Brain microvascular endothelial cell (primary cell): Measurements from ENCODE around the gene CDH10.

Experiments
- DNase-seq: peaks from one replicate; pipeline ENCODE4 v3.0.0-alpha.2; 2020
- H3K27ac ChIP-seq: fragments of 250-450 bp; sonication (Bioruptor Pico); 2 replicates; pipeline ENCODE4 v1.5.1; 2020; ENCODE audit warnings: mild to moderate bottlenecking, moderate library complexity
- H3K27me3 ChIP-seq: fragments of 250-450 bp; sonication (Bioruptor Pico); replicated peaks from 2 replicates; pipeline ENCODE4 v1.5.1; 2020; ENCODE audit warnings: mild to moderate bottlenecking
- H3K36me3 ChIP-seq: fragments of 250-450 bp; sonication (Bioruptor Pico); replicated peaks from 2 replicates; pipeline ENCODE4 v1.5.1; 2020; ENCODE audit warnings: mild to moderate bottlenecking
- H3K4me3 ChIP-seq: 2 replicates; pipeline ENCODE4 v1.5.1; 2011; ENCODE audit warnings: low read depth, mild to moderate bottlenecking, control low read depth, low read length, moderate library complexity
- in situ Hi-C: cut with HindIII; loops from 2 replicates; pipeline ENCODE4 v1.10.0; 2017; ENCODE audit warnings: low sequenced_read_pairs, low pct_ligation_motif_present
- TF ChIP-seq, protein P1 (sequence below): IDR thresholded peaks from 2 replicates; pipeline ENCODE4 v1.5.1; 2011; ENCODE audit warnings: low read depth, mild to moderate bottlenecking, moderate library complexity, low read length, control low read depth, inconsistent platforms; ENCODE audit errors: missing control alignments

The CDH10 gene

GRCh38 chr5:24487368-24488229 lies 157.2 kb downstream of the CDH10 start:
- Histone ChIP-seq H3K27me3 (no peaks in the 10 kb centered on the region), H3K36me3 (no peaks in the 10 kb centered on the region), H3K27ac (no peak overlapping the region), H3K4me3 (no peak overlapping the region)
- TF ChIP-seq, protein P1, sequence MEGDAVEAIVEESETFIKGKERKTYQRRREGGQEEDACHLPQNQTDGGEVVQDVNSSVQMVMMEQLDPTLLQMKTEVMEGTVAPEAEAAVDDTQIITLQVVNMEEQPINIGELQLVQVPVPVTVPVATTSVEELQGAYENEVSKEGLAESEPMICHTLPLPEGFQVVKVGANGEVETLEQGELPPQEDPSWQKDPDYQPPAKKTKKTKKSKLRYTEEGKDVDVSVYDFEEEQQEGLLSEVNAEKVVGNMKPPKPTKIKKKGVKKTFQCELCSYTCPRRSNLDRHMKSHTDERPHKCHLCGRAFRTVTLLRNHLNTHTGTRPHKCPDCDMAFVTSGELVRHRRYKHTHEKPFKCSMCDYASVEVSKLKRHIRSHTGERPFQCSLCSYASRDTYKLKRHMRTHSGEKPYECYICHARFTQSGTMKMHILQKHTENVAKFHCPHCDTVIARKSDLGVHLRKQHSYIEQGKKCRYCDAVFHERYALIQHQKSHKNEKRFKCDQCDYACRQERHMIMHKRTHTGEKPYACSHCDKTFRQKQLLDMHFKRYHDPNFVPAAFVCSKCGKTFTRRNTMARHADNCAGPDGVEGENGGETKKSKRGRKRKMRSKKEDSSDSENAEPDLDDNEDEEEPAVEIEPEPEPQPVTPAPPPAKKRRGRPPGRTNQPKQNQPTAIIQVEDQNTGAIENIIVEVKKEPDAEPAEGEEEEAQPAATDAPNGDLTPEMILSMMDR, result no peak
- in situ Hi-C loops, result no loop called here
- no peak for DNase-seq

GRCh38 chr5:24480952-24481351 lies 163.8 kb downstream of the CDH10 start:
- Histone ChIP-seq H3K4me3 (no peak overlapping the region), H3K27ac (no peak overlapping the region), H3K27me3 (no peaks in the 10 kb centered on the region), H3K36me3 (no peaks in the 10 kb centered on the region)
- in situ Hi-C loops, result no loop called here
- DNase-seq, result no peak
- TF ChIP-seq, protein P1, result no peak

DNA sequence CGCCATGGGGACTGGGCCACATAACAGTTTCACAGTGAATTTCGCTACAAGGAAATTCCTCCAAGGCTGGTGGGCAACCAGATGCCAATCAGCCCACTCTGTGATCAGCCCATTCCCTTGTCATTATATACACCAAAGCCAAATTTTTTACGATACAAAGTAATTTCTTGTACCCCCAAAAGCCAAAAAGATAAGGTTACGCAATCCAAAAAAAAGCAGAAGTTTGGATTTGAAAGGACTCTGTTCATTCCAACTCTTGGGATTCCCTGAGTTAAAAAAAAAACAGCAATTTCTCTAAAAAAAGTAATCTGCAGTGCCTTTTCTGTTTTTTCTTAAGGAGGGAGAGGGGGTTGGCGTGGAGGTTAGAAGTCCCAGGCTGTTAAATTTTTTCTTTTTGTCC lies 166.8 kb downstream of the CDH10 start:
- H3K27me3 ChIP-seq, result no peaks in the 10 kb centered on the region
- DNase-seq, result no peak
- no peak overlapping the region for H3K27ac ChIP-seq
- no peak overlapping the region for H3K4me3 ChIP-seq
- H3K36me3 ChIP-seq, result no peaks in the 10 kb centered on the region
- in situ Hi-C loops, result no loop called here
- TF ChIP-seq, protein P1, result no peak

DNA sequence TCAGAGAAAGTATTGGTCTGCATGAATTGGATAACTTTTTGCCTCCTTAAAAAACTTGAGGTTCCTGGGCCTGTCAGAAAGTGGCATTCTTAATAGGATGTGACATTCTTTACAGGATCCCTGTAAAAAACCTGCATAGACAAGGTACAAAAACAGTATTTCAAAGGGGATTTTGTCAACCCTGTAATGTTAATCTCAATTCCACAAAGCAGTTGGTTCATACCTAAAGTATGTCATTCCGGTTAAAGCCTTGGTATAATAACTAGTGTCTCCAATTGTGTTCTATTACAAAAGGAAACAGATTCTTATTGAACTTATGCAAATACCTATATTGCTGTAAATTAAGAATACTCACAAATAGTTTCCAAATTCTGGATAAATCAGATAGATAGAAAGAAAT lies 169.7 kb downstream of the CDH10 start:
- no peak overlapping the region for H3K4me3 ChIP-seq
- H3K27ac ChIP-seq, result no peak overlapping the region
- in situ Hi-C loops, result no loop called here
- H3K36me3 ChIP-seq, result no peaks in the 10 kb centered on the region
- TF ChIP-seq, protein P1, result no peak
- DNase-seq, result no peak
- H3K27me3 ChIP-seq, result no peaks in the 10 kb centered on the region

GRCh38 chr5:24474685-24475084 lies 170.1 kb downstream of the CDH10 start:
- no peaks in the 10 kb centered on the region for H3K27me3 ChIP-seq
- H3K36me3 ChIP-seq, result no peaks in the 10 kb centered on the region
- DNase-seq, result no peak
- H3K4me3 ChIP-seq, result no peak overlapping the region
- no peak overlapping the region for H3K27ac ChIP-seq
- in situ Hi-C loops, result no loop called here
- TF ChIP-seq, protein P1, result no peak

- no peak overlapping the region for H3K27ac ChIP-seq
- DNase-seq, result no peak
- no peaks in the 10 kb centered on the region for H3K36me3 ChIP-seq
- in situ Hi-C loops, result no loop called here
- TF ChIP-seq, protein P1, result no peak
- H3K27me3 ChIP-seq, result no peaks in the 10 kb centered on the region
- no peak overlapping the region for H3K4me3 ChIP-seq
These were observed 172.3 kb downstream of the CDH10 start for GRCh38 chr5:24472518-24472917.
